HG03025 (cell line): ENCODE measurements around the gene MRTO4.
"Not testable (repeated sequence)": the region's sequence is repeated elsewhere in the genome, so short reads cannot be mapped to it uniquely, and the experiment has no call there.

Experiments used
- ATAC-seq: cut with Tn5 transposase; IDR thresholded peaks from one replicate; pipeline ENCODE4 v1.9.1; 2021; ENCODE audit warnings: mild to moderate bottlenecking, moderate library complexity; ENCODE audit not compliant: unreplicated experiment, low FRiP score

MRTO4 gene

GRCh38 chr1:19269427-19270342 is 18.1 kb downstream of the MRTO4 start:
- ATAC-seq, result not testable (repeated sequence)

- ATAC-seq, result not testable (repeated sequence)
Observed at GRCh38 chr1:19270343-19270730, 18.7 kb downstream of the MRTO4 start.

GRCh38 chr1:19272064-19272463 is 20.5 kb downstream of the MRTO4 start:
- no peak for ATAC-seq

GRCh38 chr1:19273106-19273843 is 21.7 kb downstream of the MRTO4 start:
- ATAC-seq, result no peak

GRCh38 chr1:19273844-19274531 is 22.4 kb downstream of the MRTO4 start:
- not testable (repeated sequence) for ATAC-seq

- no peak for ATAC-seq
Observed at GRCh38 chr1:19274636-19275035, 23.0 kb downstream of the MRTO4 start.

GRCh38 chr1:19283891-19284290 is 32.3 kb downstream of the MRTO4 start:
- no peak for ATAC-seq

- no peak for ATAC-seq
Observed at GRCh38 chr1:19284881-19285280, 33.3 kb downstream of the MRTO4 start.

- not testable (repeated sequence) for ATAC-seq
Observed at GRCh38 chr1:19285366-19285765, 33.8 kb downstream of the MRTO4 start.

GRCh38 chr1:19285807-19286206 is 34.2 kb downstream of the MRTO4 start:
- ATAC-seq, result not testable (repeated sequence)

- no peak for ATAC-seq
Observed at GRCh38 chr1:19287436-19288185, 36.0 kb downstream of the MRTO4 start.

GRCh38 chr1:19288324-19289241 is 37.0 kb downstream of the MRTO4 start, which contains the start of gene AKR7A3:
AKR7A3 (minus strand) TSS chr1:19288770; CDS start chr1:19288709, 61 bp downstream.
- ATAC-seq, result not testable (repeated sequence)

GRCh38 chr1:19289244-19289643 is 37.6 kb downstream of the MRTO4 start:
- no peak for ATAC-seq

GRCh38 chr1:19294638-19295037 is 43.0 kb downstream of the MRTO4 start:
- ATAC-seq, result no peak

GRCh38 chr1:19300211-19300610 is 48.6 kb downstream of the MRTO4 start:
- no peak for ATAC-seq

GRCh38 chr1:19304081-19304480 is 52.5 kb downstream of the MRTO4 start:
- ATAC-seq, result not testable (repeated sequence)

GRCh38 chr1:19305880-19306279 is 54.3 kb downstream of the MRTO4 start:
- no peak for ATAC-seq

- no peak for ATAC-seq
Observed at GRCh38 chr1:19306941-19307340, 55.3 kb downstream of the MRTO4 start.
